GM18498 (cell line): ENCODE results near the gene SPATA6L.
A peak's percentile ranks its signal among the peaks of the same experiment; 100 is the strongest.

Experiments used
- ATAC-seq: cut with Tn5 transposase; IDR thresholded peaks from one replicate; pipeline ENCODE4 v1.9.1; 2021; ENCODE audit warnings: mild to moderate bottlenecking, moderate library complexity; ENCODE audit not compliant: unreplicated experiment

The SPATA6L gene

GRCh38 chr9:4666042-4666699 is at the start of gene SPATA6L:
Gene SPATA6L, minus strand, starts transcription at chr9:4666480. Its CDS starts 230 bp downstream, at chr9:4666250.
- peak; percentile 35 for ATAC-seq

GRCh38 chr9:4714266-4715016 is 48.2 kb upstream of the SPATA6L start:
- ATAC-seq, result no peak

- ATAC-seq, result no peak
These were observed 47.6 kb upstream of the SPATA6L start for GRCh38 chr9:4713849-4714248.

- ATAC-seq, result no peak
These were observed 43.1 kb upstream of the SPATA6L start for GRCh38 chr9:4709380-4709779.

GRCh38 chr9:4706971-4707622 is 40.8 kb upstream of the SPATA6L start:
- no peak for ATAC-seq

GRCh38 chr9:4706021-4706420 is 39.7 kb upstream of the SPATA6L start:
- ATAC-seq, result no peak

GRCh38 chr9:4704129-4704528 is 37.8 kb upstream of the SPATA6L start:
- ATAC-seq, result no peak

- ATAC-seq, result no peak
These were observed 35.2 kb upstream of the SPATA6L start for GRCh38 chr9:4701526-4701925.

GRCh38 chr9:4700932-4701331 is 34.7 kb upstream of the SPATA6L start:
- ATAC-seq, result no peak

GRCh38 chr9:4700091-4700490 is 33.8 kb upstream of the SPATA6L start:
- ATAC-seq, result no peak

- ATAC-seq, result no peak
These were observed 25.5 kb upstream of the SPATA6L start for GRCh38 chr9:4691795-4692194.

- peak; percentile 69 for ATAC-seq
These were observed 23.9 kb upstream of the SPATA6L start for GRCh38 chr9:4690144-4690543.

- ATAC-seq, result peak; percentile 73
These were observed 23.4 kb upstream of the SPATA6L start for GRCh38 chr9:4689687-4690104.

- ATAC-seq, result no peak
These were observed 22.7 kb upstream of the SPATA6L start for GRCh38 chr9:4689021-4689420.

GRCh38 chr9:4686584-4686983 is 20.3 kb upstream of the SPATA6L start:
- no peak for ATAC-seq

- no peak for ATAC-seq
These were observed 19.8 kb upstream of the SPATA6L start for GRCh38 chr9:4686112-4686511.

GRCh38 chr9:4684820-4685219 is 18.5 kb upstream of the SPATA6L start:
- no peak for ATAC-seq

- no peak for ATAC-seq
These were observed 14.5 kb upstream of the SPATA6L start for GRCh38 chr9:4680750-4681149.

- peak; percentile 4 for ATAC-seq
These were observed 13.9 kb upstream of the SPATA6L start for GRCh38 chr9:4680173-4680525.

GRCh38 chr9:4679268-4680172 is 13.2 kb upstream of the SPATA6L start, which contains the start of gene CDC37L1:
Gene CDC37L1, plus strand, starts transcription at chr9:4679569. Its CDS starts 199 bp downstream, at chr9:4679768.
- ATAC-seq, result peak; percentile 98
